Hepatic stellate cell (primary cell): ENCODE measurements around the gene ASB2.

ENCODE experiments used
- DNase-seq: peaks from one replicate; pipeline ENCODE4 v3.0.0; 2011; ENCODE audit warnings: low spot score

ASB2 gene, protein sequence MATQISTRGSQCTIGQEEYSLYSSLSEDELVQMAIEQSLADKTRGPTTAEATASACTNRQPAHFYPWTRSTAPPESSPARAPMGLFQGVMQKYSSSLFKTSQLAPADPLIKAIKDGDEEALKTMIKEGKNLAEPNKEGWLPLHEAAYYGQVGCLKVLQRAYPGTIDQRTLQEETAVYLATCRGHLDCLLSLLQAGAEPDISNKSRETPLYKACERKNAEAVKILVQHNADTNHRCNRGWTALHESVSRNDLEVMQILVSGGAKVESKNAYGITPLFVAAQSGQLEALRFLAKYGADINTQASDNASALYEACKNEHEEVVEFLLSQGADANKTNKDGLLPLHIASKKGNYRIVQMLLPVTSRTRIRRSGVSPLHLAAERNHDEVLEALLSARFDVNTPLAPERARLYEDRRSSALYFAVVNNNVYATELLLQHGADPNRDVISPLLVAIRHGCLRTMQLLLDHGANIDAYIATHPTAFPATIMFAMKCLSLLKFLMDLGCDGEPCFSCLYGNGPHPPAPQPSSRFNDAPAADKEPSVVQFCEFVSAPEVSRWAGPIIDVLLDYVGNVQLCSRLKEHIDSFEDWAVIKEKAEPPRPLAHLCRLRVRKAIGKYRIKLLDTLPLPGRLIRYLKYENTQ

DNA sequence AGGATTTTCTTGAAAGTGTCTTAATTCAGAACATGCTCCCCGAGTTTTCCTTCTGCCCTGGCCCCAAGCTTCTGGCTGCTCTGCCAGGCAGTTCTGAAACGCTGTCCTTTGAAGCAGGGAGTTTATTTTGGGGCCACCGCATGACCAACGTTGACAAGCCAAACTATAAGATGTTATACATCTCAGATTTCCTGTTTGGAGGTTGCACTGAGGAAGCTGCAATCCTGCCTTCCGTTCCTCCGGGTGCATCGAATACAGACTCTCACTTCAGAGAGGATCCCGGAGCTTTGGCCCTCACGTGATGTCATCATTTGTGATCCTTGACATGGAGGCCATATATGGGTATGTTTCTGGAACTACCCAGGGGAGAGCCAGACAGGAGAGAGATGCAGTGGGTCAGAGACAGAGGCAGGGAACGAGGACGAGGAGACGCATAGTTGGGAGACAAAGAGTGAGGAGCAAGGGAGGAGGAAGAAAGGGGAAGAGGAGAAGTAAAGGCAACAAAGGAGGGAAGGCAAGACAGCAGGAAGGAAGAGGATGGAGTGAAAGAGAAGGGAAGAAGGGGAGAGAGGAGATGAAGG is at the start of gene ASB2:
TSS of gene ASB2 (minus strand) at position 94 of the 581 bp plus-strand sequence. CDS start 12,031 bp downstream, outside the sequence.
- DNase-seq = peak; percentile 86

DNA sequence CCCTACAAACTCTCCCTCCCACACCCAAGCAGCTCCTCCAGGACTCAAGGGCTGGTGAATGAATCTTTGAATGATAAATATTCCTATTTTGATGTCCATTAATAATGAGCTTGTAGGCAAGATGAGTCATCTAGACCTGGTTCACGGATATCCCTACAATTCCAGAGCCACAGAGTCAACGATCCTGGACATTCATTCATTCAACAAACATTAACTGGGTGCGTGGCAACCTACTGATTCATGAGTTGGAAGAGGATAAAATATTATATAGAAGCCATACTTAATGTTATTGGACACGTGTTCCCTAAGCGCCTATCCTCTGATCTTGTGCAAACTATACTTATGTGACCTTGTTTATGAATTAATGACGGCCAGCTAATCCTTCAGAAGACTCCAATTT is 49.4 kb upstream of the ASB2 start:
- no peak for DNase-seq

DNA sequence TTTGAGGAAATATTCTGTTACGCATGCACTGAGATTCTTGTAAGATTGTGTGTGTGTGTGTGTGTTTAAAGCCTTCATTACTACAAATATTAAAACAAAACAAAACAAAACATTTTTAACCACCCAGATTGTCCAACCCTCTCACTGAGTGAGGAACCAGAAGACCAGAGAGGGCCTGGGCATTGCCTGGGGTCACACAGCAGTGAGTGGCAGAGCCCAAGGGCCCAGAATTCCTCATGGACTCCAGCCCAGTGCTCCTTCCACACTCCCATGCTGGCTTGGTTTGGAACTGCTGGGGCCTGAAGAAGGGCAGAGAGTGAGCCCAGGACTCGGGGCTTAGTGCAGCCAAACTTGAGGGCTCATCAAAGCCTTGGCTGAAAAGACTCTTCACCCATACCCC is 48.2 kb upstream of the ASB2 start:
- no peak for DNase-seq

DNA sequence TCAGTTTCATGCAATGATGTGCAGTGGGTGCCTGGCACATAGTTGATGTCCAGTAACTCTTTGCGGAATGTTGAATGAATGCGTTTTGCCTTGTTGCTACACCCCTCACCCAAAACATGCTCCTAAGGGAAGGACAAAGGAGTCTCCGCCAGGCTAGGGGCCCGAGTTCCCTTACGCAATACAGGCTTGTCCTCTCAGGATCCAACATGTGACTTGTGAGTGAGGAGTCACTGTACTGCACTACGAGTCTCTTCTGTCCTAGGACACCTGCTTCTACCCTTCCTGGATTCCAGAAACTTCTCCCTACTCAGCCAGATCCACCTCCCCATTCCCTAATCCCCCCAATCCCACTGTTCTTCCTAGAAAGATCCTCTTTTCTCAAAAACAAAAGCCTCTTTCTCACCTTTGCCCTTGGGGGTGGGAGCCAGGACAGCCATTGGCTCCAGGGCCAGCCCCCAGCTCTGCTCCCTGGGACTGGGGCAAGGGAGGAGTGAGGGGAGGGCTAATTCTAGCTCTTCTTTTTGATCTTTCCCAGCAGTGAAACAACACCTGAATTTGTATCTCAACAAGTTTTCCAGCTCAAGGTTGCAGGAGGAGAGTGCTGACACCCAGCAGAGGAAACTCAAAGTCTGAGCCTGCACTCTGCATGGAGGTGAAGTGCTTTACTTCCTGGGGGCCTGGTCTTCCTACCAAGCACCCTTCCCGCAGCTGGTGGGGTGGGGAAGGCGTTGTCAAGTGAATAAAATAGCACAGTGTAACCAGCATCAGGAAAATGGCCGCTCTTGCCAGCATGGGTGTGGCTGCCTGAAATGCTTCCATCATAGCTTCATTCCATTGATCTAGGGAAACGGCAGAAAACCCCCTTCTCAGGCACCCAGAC is 46.4 kb upstream of the ASB2 start:
- DNase-seq = no peak

DNA sequence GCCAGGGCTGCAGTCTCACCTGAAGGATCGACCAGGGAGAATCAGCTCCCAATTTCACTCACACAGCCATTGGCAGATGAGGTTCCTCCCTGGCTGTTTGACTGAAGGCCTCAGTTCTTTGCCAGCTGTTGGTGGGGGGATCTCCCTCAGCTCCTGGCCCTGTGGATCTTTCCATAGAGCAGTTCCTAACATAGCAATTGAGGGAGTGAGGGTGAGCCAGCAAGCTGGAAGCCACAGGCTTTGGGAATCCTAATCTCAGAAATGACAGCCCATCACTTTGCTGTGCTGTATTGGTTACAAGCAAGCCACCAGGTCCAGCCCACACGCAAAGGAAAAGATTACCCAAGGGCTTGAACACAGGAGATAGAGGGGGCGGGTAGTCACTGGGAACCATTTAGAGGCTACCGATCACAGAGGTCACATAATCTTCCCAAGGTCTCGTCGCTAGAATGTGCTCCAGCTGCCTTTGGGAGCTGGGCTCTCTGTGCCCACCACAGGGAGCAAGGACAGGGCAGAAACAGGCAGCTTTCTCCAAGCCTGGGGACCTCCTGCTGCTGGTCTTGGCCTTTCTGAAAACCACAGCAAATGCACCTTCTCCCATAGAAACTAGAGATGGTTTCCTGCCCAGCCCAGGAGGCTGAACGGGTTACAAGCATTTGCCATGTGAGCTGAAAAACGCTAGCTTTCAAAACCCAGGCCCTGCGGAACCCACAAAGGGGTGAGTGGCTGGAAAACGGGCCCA is 45.2 kb upstream of the ASB2 start:
- DNase-seq = no peak

DNA sequence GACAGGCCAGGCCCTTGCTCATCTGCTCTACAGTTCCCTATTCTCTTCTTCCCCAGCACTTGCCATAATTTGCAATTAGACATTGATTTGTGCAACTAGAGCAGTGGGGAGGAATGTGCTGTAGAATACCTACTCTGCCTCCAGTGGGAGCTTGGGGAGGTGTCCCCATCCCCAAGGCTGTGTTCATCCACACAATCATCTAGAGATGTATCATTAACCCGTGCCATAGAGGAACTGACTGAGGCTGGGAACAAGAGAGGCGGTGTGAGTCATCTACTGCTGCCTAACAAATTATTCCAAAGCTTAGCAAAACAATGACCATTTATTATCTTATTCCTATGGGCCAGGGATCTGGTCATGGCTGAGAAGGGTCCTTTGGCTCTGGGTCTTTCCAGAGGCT is 44.6 kb upstream of the ASB2 start:
- peak; percentile 52 for DNase-seq

DNA sequence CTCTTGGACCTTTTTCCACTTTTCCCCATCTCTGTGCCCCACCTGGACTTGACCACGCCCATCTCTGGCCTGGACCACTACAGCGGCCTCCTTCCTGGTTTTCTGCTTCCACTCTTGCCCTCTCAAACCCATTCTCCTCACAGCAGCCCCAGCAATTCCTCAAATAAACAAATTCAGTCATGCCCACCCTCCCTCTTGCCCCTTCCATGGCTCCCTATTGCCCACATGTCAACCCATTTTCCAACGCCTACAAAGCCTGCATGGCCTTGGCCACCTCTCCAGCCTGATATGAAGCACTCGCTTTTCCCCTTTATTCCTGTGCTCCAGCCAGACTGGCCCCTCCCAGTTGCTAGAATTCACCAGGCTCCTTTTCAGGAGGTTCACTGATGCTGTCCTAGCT is 43.9 kb upstream of the ASB2 start:
- DNase-seq = no peak

DNA sequence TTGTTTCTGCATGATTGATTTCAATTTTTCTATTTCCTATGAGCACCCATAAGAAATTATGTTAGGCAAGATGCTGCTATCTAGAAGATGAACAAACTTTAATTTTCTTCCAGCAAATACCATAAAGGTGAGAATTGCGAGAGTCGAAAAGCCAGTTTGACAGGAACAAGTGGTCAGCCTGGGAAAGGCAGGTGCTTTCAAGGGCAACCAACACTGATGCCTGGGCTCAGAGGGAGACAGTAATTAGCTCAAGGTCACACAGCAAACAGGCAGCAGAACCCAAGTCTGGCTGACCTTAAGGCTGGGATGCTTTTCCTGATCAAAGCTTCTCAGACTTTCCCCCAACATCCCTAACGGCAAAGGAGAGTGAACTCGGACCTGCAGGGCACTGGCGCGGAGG is 43.0 kb upstream of the ASB2 start:
- no peak for DNase-seq

DNA sequence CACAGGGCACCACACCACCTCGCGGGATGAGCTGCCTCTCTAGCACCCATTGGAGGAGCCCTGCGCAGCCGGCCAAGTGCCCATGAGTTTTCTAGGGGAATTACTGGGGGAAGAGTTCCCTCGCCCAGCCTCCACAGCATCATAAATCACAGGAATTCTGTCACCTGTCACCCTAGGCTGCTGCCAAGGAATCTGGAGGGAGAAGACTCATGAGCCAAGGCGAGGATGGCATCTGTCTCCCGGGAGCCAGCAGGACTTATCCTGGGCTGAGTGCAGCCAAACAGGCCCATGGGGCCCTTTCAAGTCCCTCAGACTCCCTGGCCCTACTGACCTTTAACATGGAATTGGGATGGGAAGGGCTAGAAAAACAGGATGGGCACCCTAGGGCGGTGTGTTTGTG is 41.9 kb upstream of the ASB2 start:
- DNase-seq = no peak

DNA sequence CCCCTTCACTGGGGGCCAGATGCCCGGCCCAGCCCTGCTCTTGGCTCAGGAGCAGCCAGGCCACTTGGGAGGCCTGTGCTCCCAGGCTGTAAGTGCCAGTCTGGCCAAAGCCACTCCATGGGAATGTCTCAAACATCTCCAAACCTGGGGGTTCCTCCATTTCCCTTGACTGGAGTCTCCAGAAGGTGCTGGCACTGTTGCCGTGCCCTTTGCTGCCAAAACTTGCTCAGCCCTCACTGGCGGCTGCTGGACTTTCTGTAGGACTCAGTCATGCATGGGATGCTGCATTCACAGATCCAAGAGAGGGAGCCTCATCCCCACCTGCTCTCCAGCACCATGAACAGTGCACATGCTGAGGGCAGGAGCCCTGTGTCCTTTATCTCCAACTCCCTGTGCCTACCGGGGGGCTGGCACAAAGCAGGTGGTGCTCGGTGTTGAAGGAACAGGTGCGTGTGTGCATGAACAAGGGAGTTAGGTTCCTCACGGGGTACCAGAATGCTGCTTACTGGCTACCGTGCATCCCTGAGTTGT is 40.1 kb upstream of the ASB2 start:
- no peak for DNase-seq

DNA sequence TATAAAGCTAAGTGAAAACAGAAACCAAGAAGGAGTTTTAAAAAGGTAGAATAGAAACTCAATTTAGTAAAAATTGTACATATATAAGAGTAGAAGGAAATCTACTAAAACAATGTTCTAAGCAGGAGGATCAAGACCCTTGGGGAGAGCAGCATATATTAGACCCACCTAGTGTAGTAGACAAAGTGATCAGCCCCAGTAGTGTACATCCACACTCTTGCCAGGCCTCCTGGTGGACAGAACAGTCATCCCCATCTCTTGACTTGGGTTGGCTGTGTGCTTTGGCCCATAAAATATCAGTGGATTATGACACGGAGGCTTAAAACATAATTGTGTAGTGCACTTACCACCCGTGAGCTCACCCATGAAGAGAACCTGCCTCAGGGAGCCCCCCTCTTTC is 38.9 kb upstream of the ASB2 start:
- DNase-seq = no peak

DNA sequence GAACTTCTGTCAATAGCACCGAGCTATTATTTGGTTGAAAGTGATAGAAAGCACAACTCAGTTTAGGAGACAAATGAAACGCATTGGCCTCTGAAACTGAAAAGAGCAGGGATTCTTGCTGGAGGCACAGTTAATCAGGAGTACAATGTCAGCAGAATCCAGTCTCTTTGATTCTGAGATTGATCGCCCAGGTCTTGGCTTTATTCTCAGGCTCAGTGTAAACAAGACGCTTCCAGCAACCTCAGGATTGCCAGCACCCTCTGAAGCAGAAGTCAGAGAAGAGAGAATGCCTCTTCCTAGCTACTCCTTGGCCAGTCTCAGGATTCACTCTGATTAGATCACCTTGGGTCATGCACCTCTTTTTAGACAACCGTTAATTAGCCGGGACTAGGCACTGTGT is 38.0 kb upstream of the ASB2 start:
- DNase-seq = no peak

DNA sequence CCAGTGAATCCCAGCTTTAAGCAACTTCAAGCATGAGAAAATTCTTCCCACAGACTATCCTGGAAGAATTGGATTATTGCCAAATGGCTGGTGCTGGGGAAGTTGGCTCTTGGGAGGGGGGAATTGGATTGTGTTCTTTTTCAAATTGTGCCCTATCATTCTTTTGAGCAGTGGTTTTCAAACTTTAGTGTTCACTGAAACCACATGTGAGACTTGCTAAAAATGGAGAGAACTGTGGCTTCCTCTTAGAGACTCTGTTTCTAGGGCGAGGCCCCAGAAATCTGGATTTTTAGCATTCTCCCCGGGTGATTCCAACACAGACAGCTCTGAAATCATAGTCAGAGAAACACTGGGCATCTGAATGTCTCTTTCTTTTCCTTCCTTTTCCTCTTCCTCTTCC is 35.4 kb upstream of the ASB2 start:
- peak; percentile 55 for DNase-seq

DNA sequence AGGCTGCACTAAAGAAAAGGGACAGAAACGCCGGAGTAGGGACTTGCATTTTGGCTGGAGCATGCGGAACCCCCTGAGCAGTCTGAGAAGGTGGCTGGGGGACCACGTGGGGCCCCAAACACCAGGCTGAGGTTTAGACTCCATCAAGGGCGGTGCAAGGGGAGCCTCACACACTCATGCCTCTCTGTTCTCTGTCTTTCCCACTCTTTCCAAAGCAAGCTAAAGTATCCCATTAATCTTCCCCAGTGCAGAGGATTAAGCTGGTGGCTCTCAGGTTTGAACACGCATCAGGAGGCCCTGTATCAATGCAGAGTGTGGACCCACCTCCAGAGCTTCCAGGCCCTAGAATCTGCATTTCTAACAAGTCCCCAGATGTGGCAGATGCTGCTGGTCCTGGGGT is 34.3 kb upstream of the ASB2 start:
- no peak for DNase-seq

DNA sequence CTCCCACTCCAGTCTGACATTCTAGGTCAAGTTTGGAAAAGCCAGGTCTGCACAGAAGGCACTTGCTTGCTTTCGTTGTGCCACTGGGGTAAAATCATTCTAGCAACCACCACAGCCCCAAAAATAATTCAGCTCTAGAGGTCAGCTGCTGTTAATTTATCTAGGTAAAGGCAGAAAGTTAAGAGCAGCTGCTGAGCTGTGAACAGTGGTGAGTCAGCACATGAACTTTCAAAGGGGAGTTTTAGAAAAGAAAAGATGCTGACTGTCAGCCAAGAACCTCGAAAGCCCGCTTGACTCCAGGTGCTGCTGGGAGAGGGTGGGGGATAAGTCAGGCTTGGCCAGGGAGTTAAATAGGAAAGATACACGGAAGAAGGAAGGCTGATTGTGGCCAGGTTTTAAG is 33.4 kb upstream of the ASB2 start:
- peak; percentile 54 for DNase-seq

DNA sequence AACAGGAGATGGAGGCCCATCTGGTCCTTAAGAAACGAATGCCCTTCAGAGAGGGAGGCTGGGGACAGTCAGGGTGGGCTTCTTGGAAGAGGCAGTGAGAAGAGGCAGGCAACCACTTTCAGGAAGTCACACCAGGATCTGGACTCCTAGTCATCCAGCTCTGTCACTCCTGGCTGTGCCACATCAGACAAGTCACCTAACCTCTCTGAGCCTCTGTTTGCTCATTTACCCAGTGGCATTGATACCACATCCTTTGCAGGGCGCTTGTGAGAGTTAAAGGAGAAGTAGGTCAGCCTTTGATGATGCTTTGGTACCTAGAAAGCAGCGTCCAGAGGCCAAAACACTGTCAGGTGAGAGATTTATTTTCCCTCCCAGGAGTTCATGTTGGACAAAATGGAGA is 31.9 kb upstream of the ASB2 start:
- no peak for DNase-seq

DNA sequence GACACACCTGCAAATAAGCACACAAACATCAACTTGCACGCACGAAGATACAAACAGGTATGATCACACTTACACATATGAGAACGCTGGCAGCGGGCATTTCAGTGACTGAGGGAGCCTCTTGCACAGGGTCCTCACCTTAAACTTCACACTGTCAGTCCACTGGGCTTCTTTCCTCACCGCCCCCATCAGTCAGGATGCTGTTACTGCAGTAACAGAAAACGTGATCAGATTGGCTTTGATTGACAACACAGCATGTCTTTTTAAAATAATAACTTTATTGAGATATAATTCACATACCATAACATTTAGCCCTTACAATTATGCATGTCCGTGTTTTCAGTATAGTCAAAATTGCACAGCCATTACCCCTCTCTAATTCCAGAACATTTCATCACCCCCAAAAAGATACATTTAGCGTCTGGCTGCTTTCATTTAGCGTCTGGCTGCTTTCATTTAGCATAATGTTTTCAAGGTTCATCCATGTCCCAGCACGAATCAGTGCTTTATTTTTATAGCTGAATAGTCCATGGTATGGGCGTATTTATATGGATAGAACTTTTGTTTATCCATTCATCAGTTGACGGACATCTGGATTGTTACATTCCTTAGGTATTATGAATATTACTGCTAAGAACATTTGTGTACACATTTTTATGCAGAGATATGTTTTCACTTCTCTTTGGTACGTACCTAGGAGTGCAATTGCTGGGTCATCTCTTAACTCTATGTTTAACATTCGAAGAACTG is 29.1 kb upstream of the ASB2 start:
- peak; percentile 48 for DNase-seq

DNA sequence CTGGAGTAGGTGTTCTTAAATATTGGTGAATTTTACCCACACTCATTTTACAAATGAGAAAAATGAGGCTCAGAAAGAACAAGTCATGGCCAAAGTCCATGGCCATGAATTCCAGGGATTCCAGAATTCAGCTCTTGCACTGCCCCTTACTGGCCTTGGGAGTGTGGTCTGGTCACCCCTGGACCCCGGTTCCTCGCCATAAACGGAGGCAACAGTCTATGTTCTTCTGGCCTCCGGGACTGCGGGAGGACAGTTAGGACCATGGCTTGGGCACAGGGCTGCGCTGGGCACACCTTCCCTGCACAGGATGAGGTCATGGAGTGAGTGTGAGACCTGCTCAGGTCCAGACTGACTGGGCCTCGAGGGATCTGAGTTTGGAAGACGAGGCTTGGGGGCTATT is 27.6 kb upstream of the ASB2 start:
- DNase-seq = no peak

DNA sequence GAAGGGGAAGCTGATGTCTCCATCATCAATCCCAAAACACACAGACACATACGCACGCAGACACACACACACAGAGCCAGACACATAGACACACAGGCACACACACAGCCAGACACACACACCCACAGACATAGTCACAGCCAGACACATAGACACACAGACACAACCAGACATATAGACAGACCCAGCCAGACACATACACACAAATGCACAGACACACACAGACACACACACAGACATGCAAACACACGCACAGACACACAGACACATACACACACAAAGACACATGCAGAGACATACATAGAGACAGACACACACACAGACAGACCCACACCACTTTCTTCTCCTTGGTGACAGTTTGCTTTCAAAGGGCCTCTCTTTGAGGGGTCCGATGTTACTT is 27.0 kb upstream of the ASB2 start:
- no peak for DNase-seq

DNA sequence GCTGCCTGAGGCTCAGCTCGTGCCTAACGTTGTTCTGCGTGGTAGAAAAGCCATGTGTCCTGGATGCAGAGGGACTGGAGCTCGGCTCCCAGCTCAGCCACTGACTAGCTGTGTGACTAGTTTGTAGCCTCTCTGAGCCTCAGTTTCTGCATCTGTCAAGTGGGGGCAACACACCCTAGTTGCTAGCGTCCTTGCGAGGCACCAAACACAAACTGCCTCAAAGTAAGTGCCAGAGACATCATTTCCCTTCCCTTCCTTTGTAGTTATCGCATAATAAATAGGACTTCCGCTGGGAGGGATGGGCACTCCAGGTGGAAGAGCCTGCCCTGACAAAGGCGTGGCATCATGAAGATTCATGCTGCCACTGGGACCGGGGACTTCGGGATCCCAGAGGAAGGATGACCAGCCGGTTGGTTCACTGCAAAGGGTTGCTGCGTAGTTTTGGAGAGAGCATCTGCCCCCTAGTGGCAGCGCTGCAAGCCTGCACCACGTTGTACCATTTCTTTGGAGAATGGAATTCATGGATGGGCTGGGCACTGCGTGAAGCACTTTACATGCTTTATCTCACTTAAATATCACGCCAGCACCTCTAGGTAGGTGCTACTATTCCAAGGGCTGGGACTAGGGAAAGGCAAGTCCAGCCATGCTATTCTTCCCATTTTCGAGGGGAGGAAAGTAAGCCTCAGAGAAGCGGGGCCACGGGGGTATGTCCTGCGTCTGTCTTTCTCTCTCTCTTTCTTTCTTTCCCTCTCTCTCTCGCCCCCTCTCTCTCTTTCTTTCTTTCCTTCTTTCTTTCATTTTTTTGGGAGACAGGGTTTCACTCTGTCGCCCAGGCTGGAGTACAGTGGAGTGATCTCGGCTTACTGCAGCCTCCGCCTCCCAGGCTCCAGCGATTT is 25.4 kb upstream of the ASB2 start:
- peak; percentile 89 for DNase-seq
